HG03342 (cell line): Measurements from ENCODE around the gene KRTCAP2.

Source experiments
- ATAC-seq: cut with Tn5 transposase; IDR thresholded peaks from one replicate; pipeline ENCODE4 v1.9.1; 2021; ENCODE audit warnings: mild to moderate bottlenecking, moderate library complexity; ENCODE audit not compliant: unreplicated experiment

Gene KRTCAP2

DNA sequence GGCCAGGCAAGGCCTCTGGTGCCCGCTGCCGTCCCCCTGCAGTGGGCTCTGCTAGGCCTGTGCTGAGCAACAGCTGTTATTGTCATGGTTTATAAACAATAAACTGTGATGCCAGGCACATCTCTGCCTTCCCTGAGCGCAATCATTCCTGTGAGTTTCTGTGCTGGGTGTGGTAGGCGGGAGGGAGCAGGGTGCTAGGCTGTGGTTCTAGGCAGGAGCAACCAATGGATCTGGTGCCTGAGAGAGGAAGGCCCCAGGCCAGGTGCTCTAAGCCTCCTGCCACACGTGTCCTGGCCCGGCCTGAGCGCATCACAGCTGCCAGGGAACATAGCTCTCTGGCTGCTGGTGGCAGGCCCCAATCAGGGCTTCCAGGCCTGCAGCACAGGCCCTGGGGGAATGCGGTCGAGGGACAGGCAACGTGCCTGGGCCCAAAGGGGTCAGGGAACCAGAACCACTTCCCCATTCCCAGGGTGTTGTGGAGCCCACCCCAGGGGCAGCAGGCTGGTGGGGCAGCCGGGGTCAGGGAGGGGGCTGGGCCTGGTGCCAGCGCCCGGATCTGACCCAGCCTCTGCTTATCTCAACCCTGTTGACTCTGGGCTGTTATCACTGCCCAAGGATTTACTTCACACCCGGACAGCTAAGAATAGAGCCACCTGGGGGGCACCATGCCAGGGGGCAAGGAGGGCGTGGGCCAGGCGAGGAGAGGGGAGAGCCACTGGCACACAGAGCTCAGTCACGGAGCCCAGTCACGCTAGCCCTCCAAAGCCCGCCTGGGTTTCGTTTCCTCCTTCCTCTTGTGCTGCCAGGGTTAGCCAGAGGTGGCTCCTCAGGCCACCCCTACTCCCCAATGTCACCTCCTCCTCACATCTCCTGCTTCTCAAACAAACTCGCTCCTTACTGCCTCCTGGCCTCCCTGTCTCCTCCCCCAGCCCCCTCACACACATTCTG, 12.0 kb upstream of the KRTCAP2 start:
- peak; percentile 81 for ATAC-seq

- no peak for ATAC-seq
Measured at GRCh38 chr1:155184351-155184811, 11.3 kb upstream of the KRTCAP2 start.

DNA sequence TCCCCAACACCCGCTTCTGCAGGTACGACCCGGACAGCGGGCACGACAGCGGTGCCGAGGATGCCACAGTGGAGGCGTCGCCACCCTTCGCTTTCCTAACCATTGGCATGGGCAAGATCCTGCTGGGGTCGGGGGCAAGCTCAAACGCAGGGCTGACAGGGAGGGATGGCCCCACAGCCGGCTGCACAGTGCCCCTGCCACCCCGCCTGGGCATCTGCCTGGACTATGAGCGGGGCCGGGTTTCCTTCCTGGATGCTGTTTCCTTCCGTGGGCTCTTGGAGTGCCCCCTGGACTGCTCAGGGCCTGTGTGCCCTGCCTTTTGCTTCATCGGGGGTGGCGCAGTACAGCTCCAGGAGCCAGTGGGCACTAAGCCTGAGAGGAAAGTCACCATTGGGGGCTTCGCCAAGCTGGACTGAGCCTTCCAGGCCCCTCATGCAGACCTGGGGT, 10.7 kb upstream of the KRTCAP2 start:
- ATAC-seq = no peak

GRCh38 chr1:155182052-155182550, 9.0 kb upstream of the KRTCAP2 start:
- no peak for ATAC-seq

DNA sequence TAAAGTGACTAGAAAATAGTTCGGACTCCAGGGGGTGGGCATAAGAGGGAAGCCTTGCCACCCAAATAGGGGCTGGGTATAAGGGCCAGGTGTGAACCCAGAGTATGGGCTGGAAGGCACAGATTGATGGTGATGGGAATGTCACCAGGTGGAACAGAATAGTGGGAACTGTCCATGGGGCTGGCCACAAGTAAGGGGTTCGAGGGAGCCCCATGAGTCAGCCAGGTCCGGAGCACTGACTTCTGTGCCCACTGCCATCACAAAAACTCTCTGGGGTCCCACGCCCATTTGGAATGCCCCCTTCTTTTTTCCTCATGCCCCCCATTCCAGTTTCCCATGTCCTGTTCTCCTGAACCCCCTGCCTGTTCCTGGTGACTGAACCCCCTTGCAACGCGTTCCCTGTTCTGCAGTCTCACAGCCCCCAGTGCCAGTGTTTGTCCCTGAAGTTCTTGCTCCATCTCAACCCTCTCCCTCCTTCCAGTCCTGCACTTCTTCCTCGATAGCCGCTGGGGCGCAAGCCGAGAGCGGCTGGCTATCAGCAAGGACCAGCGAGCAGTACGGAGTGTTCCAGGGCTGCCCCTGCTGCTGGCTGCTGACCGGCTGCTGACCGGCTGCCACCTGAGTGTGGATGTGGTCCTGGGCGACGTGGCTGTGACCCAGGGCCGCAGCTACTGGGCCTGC, 8.4 kb upstream of the KRTCAP2 start:
- no peak for ATAC-seq

GRCh38 chr1:155179112-155180031, 6.3 kb upstream of the KRTCAP2 start:
- ATAC-seq = no peak

- ATAC-seq = no peak
Measured at GRCh38 chr1:155178441-155179111, 5.5 kb upstream of the KRTCAP2 start.

DNA sequence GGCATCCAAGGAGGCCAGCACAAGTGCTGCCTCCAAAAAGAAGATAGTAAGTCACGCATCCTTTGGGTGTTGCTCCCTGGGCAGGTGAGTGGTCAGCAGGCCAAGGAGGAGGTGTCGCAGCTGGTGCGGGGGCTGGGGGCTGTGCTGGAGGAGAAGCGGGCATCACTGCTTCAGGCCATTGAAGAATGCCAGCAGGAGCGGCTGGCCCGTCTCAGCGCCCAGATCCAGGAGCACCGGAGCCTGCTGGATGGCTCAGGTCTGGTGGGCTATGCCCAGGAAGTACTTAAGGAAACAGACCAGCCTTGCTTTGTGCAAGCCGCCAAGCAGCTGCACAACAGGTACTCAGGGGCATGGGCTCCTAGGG, 4.8 kb upstream of the KRTCAP2 start:
- ATAC-seq = no peak

- ATAC-seq = no peak
Measured at GRCh38 chr1:155177192-155177917, 4.3 kb upstream of the KRTCAP2 start.

- ATAC-seq = no peak
Measured at GRCh38 chr1:155176544-155177071, 3.5 kb upstream of the KRTCAP2 start.

DNA sequence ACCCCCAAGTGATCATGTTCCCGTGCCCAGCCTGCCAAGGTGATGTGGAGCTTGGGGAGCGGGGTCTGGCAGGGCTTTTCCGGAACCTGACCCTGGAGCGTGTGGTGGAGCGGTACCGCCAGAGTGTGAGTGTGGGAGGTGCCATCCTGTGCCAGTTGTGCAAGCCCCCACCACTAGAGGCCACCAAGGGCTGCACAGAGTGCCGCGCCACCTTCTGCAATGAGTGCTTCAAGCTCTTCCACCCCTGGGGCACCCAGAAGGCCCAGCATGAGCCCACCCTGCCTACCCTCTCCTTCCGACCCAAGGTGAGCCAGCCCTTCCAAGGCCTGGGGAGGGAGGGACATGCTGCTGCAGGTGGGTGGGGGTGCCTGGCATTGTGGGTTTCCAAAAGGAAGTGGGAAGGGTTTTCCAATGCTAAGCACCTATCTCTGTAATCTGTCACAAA, 2.8 kb upstream of the KRTCAP2 start:
- ATAC-seq = no peak

DNA sequence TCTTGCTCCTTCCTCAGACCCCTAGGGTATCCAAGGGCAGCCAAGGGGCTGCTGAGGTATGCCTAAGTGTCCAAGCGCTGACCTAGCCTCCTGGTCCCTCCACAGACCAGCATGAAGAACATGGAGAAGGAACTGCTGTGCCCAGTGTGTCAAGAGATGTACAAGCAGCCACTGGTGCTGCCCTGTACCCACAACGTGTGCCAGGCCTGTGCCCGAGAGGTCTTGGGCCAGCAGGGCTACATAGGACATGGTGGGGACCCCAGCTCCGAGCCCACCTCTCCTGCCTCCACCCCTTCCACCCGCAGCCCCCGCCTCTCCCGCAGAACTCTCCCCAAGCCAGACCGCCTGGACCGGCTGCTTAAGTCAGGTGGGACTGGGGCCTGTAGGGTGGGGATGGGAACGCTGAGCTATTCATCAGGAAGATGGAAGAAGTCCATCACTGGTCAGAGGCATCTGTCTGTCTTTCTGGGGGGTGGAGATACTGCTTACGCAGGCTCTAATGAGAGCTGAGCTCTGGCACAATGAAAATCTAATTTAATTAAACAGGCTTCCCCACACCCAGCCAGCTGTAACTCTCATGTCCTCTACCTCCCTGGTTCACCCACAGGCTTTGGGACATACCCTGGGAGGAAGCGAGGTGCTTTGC, 2.3 kb upstream of the KRTCAP2 start:
- no peak for ATAC-seq

- ATAC-seq = no peak
Measured at GRCh38 chr1:155174324-155175280, 1.5 kb upstream of the KRTCAP2 start.

GRCh38 chr1:155173478-155174323, 597 bp upstream of the KRTCAP2 start, which contains the start of gene TRIM46:
TSS of gene TRIM46 (plus strand) at chr1:155173849. CDS start at chr1:155173967, 118 bp downstream.
- no peak for ATAC-seq

DNA sequence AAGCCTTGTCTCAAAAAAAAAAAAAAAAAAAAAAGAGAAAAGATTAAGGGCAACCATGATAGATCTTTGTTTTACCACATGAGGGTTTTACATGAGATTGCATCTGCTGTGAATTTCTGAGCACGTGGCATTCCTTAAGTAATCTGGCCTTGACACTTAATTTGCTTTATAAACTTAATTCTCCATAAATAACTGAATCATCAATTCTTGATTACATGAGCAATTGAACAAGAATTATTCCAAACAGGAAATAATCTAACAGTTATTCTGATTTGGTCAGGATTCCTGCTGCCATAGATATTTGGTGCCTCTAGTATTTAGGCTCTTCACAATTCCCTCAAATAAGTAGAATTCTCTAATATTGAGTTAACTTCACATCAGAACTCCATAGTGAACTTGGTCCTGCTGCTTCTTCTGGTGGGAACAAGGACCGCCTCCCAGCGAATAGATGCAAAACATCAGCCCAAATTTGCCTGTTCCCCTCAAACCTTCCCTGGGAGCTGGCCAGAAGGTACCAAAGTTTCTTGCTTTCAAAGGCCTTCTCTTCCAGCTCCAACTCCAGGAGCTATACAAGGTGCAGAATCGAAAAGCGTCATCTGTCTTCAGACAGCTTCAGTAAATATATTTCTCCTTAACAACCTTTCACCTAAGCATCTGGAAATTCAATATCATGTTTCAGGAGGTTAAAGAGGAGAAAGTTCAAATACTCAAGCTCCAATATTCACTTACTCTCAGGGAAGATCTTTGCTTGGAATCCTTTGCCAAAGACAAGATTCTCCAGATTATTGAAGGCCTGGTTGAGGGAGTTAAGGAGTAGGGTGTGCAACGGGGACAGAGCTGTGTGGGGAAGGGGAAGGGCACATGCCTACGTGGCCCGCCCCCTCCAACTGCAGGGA, 1.0 kb downstream of the KRTCAP2 start:
- peak; percentile 24 for ATAC-seq

DNA sequence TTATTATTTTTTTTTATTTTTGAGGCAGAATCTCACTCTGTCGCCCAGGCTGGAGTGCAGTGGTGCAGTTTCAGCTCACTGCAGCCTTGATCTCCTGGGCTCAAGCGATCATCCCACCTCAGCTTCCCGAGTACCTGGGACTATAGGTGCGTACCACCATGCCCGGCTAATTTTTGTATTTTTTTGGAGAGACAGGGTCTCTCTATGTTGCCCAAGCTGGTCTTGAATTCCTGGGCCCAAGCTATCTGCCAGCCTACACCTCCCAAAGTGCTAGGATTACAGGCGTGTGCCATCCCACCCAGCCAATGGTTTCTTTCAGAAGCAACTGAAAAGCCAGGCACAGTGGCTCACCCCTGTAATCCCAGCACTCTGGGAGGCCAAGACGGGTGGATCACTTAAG, 2.3 kb downstream of the KRTCAP2 start:
- ATAC-seq = no peak
